Left lung (tissue), 10 donors: ENCODE data around the gene CCBE1. TPM values are rescaled to one million over a fixed set of nuclear protein-coding genes. Genes with fewer than 3 reads are reported as not detected.
A peak's percentile ranks its signal among the peaks of the same experiment; 100 is the strongest.

Experiments
- ATAC-seq: fragments of 200-7000 bp; cut with Tn5 transposase; one replicate; pipeline ENCODE4 v1.9.1; 2020; ENCODE audit warnings: moderate library complexity
- DNase-seq, 4 donors: peaks; one replicate each; pipeline ENCODE4 v3.0.0-alpha.2; 2013 to 2020
- H3K27ac ChIP-seq, 2 donors: fragments of 200-600 bp; sonication (generic) in 1 of 2; one replicate each; pipeline versions ENCODE4 v1.5.0 to v1.8.0; 2020 to 2021
- H3K27me3 ChIP-seq, 2 donors: fragments of 200-600 bp; sonication (generic) in 1 of 2; one replicate each; pipeline versions ENCODE4 v1.5.0 to v1.8.0; 2020 to 2021
- H3K36me3 ChIP-seq, 2 donors: fragments of 200-600 bp; sonication (generic) in 1 of 2; one replicate each; pipeline versions ENCODE4 v1.5.0 to v1.8.0; 2020 to 2021
- H3K4me1 ChIP-seq, 2 donors: fragments of 200-600 bp; one replicate each; pipeline ENCODE4 v1.8.0; 2021
- H3K4me3 ChIP-seq, 2 donors: fragments of 200-600 bp; sonication (generic) in 1 of 2; one replicate each; pipeline versions ENCODE4 v1.5.0 to v1.8.0; 2020 to 2021; ENCODE audit warnings: mild to moderate bottlenecking in 1 of 2
- H3K9me3 ChIP-seq, 2 donors: fragments of 200-600 bp; sonication (generic) in 1 of 2; one replicate each; pipeline versions ENCODE4 v1.5.0 to v1.8.0; 2020 to 2021
- CTCF ChIP-seq, 2 donors: fragments of 200-600 bp; sonication (generic) in 1 of 2; IDR thresholded peaks; one replicate each; pipeline versions ENCODE4 v1.5.0 to v1.8.0; 2021; ENCODE audit warnings: antibody characterized with exemption in 2 of 2
- intact Hi-C, 2 donors: fragments of 100-400 bp; cut with DNase I; formaldehyde crosslinking; loops; one replicate each; pipeline versions ENCODE4 v1.11.2 to v1.14.2; 2022
- polyA plus RNA-seq, 6 donors: library from polyadenylated mRNA; unstranded; fragments of 120-200 nt; gene quantifications; one replicate each; pipeline ENCODE4 v1.2.1, GENCODE V29; 2013; ENCODE audit not compliant: insufficient read length in 6 of 6
- total RNA-seq, 2 donors: library from RNA; stranded (reverse); fragmentation: NEBNext Ultra II Directional; extraction: Animal tissue kit (Norgen Biotek cat#: 25700); gene quantifications; one replicate each; pipeline ENCODE4 v1.2.1, GENCODE V29; 2021
- donor health status: DM: no; HTN: yes; CAD: no.
- donor health status: DM: no; HTN: no; CAD: no.

CCBE1 gene
- total and polyA plus RNA-seq, 8 donors: 16.0 to 96.5 (median 84.1) TPM

GRCh38 chr18:59700535-59700967 lies 3.3 kb upstream of the CCBE1 start:
- H3K9me3 ChIP-seq: no peaks in the 10 kb centered on the region
- peaks cover 14 to 47% of the 10 kb centered on the region in 2 donors for H3K27me3 ChIP-seq
- no peak for TF ChIP-seq CTCF (IDR thresholded peaks at IDR 0.05)
- DNase-seq (no peak), ATAC-seq (no peak)
- H3K27ac ChIP-seq: peak overlapping the region in 1 of 2 donors; percentile 13
- H3K36me3 ChIP-seq: no peaks in the 10 kb centered on the region
- no peak overlapping the region for H3K4me3 ChIP-seq
- intact Hi-C loops: no loop called here
- peaks cover 0 to 9% of the 10 kb centered on the region in 2 donors for H3K4me1 ChIP-seq

GRCh38 chr18:59699750-59700534 lies 2.7 kb upstream of the CCBE1 start:
- TF ChIP-seq CTCF (IDR thresholded peaks at IDR 0.05): no peak
- intact Hi-C loops: no loop called here
- H3K4me1 ChIP-seq: peaks cover 0 to 9% of the 10 kb centered on the region in 2 donors
- no peak overlapping the region for H3K4me3 ChIP-seq
- H3K27ac ChIP-seq: peak overlapping the region in 1 of 2 donors; percentile 13
- no peaks in the 10 kb centered on the region for H3K9me3 ChIP-seq
- DNase-seq (no peak), ATAC-seq (no peak)
- peaks cover 14 to 53% of the 10 kb centered on the region in 2 donors for H3K27me3 ChIP-seq
- H3K36me3 ChIP-seq: no peaks in the 10 kb centered on the region

GRCh38 chr18:59699061-59699460 lies 1.8 kb upstream of the CCBE1 start:
- no peak for DNase-seq
- no peak for TF ChIP-seq CTCF (IDR thresholded peaks at IDR 0.05)
- Histone ChIP-seq H3K27ac (no peak overlapping the region), H3K36me3 (no peaks in the 10 kb centered on the region), H3K9me3 (no peaks in the 10 kb centered on the region), H3K4me3 (no peak overlapping the region), H3K27me3 (peaks cover 14 to 62% of the 10 kb centered on the region in 2 donors), H3K4me1 (peaks cover 0 to 9% of the 10 kb centered on the region in 2 donors)
- intact Hi-C loops: no loop called here
- ATAC-seq: no peak

GRCh38 chr18:59696311-59697235 lies 650 bp downstream of the CCBE1 start:
- peaks cover 0 to 9% of the 10 kb centered on the region in 2 donors for H3K4me1 ChIP-seq
- H3K9me3 ChIP-seq: no peaks in the 10 kb centered on the region
- peak overlapping the region; percentile 31 to 40 for H3K4me3 ChIP-seq
- no peaks in the 10 kb centered on the region for H3K36me3 ChIP-seq
- H3K27ac ChIP-seq: peak overlapping the region; percentile 22 to 71
- DNase-seq: peak in 1 of 4 donors; percentile 66
- intact Hi-C loops: no loop called here
- ATAC-seq: peak; percentile 59
- peaks cover 14 to 67% of the 10 kb centered on the region in 2 donors for H3K27me3 ChIP-seq
- no peak for TF ChIP-seq CTCF (IDR thresholded peaks at IDR 0.05)

- ATAC-seq (no peak), DNase-seq (no peak)
- H3K27ac ChIP-seq: no peak overlapping the region
- peaks cover 14 to 67% of the 10 kb centered on the region in 2 donors for H3K27me3 ChIP-seq
- H3K9me3 ChIP-seq: no peaks in the 10 kb centered on the region
- H3K4me1 ChIP-seq: peaks cover 0 to 9% of the 10 kb centered on the region in 2 donors
- no peak for TF ChIP-seq CTCF (IDR thresholded peaks at IDR 0.05)
- peak overlapping the region in 1 of 2 donors; percentile 40 for H3K4me3 ChIP-seq
- no peaks in the 10 kb centered on the region for H3K36me3 ChIP-seq
- intact Hi-C loops: no loop called here
Observed at GRCh38 chr18:59695551-59695950, 1.7 kb downstream of the CCBE1 start.
